Femur (tissue), 1 donor: ENCODE results near the gene ZMIZ2.
"Not testable (repeated sequence)": the region's sequence is repeated elsewhere in the genome, so short reads cannot be mapped to it uniquely, and the experiment has no call there.

Experiments used
- DNase-seq: peaks from one replicate; pipeline ENCODE4 v3.0.0-alpha.2; 2017

ZMIZ2 gene

GRCh38 chr7:44772867-44773266 is 24.2 kb downstream of the ZMIZ2 start:
- no peak for DNase-seq

- DNase-seq = not testable (repeated sequence)
Observed at GRCh38 chr7:44774486-44774885, 25.8 kb downstream of the ZMIZ2 start.

- DNase-seq = no peak
Observed at GRCh38 chr7:44775383-44776107, 26.9 kb downstream of the ZMIZ2 start.

GRCh38 chr7:44776211-44776610 is 27.6 kb downstream of the ZMIZ2 start:
- no peak for DNase-seq

GRCh38 chr7:44782460-44782859 is 33.8 kb downstream of the ZMIZ2 start:
- no peak for DNase-seq

- DNase-seq = no peak
Observed at GRCh38 chr7:44783407-44783806, 34.8 kb downstream of the ZMIZ2 start.

- no peak for DNase-seq
Observed at GRCh38 chr7:44784364-44784763, 35.7 kb downstream of the ZMIZ2 start.

GRCh38 chr7:44785218-44785617 is 36.6 kb downstream of the ZMIZ2 start:
- DNase-seq = not testable (repeated sequence)

- no peak for DNase-seq
Observed at GRCh38 chr7:44787041-44787440, 38.4 kb downstream of the ZMIZ2 start.

- no peak for DNase-seq
Observed at GRCh38 chr7:44787762-44788161, 39.1 kb downstream of the ZMIZ2 start.

GRCh38 chr7:44789990-44790389 is 41.3 kb downstream of the ZMIZ2 start:
- DNase-seq = no peak

GRCh38 chr7:44791278-44792219 is 42.9 kb downstream of the ZMIZ2 start:
- DNase-seq = no peak

GRCh38 chr7:44793919-44794318 is 45.3 kb downstream of the ZMIZ2 start:
- DNase-seq = no peak

GRCh38 chr7:44794331-44794730 is 45.7 kb downstream of the ZMIZ2 start:
- DNase-seq = no peak

- DNase-seq = no peak
Observed at GRCh38 chr7:44796034-44796503, 47.4 kb downstream of the ZMIZ2 start.

GRCh38 chr7:44796504-44797328 is 48.1 kb downstream of the ZMIZ2 start, which contains the start of gene PPIA:
PPIA (plus strand) TSS chr7:44796681; CDS start chr7:44796725, 44 bp downstream.
- DNase-seq = peak; percentile 99

GRCh38 chr7:44797329-44798258 is 48.9 kb downstream of the ZMIZ2 start:
- DNase-seq = peak; percentile 95

GRCh38 chr7:44798649-44799305 is 50.1 kb downstream of the ZMIZ2 start:
- no peak for DNase-seq

- DNase-seq = no peak
Observed at GRCh38 chr7:44799939-44800338, 51.3 kb downstream of the ZMIZ2 start.

GRCh38 chr7:44801890-44802289 is 53.2 kb downstream of the ZMIZ2 start:
- DNase-seq = no peak

GRCh38 chr7:44802418-44803025 is 53.9 kb downstream of the ZMIZ2 start:
- no peak for DNase-seq
